SJSA1 (cell line): Measurements from ENCODE around the gene EPB41L2. TPM values are rescaled to one million over a fixed set of nuclear protein-coding genes. Genes with fewer than 3 reads are reported as not detected.
"Not testable (repeated sequence)": the region's sequence is repeated elsewhere in the genome, so short reads cannot be mapped to it uniquely, and the experiment has no call there.

ENCODE experiments used
- DNase-seq, 2 experiments: peaks; one replicate each; pipeline ENCODE4 v3.0.0-alpha.2; 2015 to 2020; ENCODE audit warnings: low spot score in 2 of 2, low read depth in 1 of 2
- H3K27ac ChIP-seq: fragments of 250-450 bp; sonication (Bioruptor Pico); 2 replicates; pipeline ENCODE4 v1.5.1; 2020; ENCODE audit warnings: mild to moderate bottlenecking, moderate library complexity
- H3K27me3 ChIP-seq: fragments of 250-450 bp; sonication (Bioruptor Pico); replicated peaks from 2 replicates; pipeline ENCODE4 v1.5.1; 2020; ENCODE audit warnings: mild to moderate bottlenecking, moderate library complexity
- H3K36me3 ChIP-seq: fragments of 250-450 bp; sonication (Bioruptor Pico); 2 replicates; pipeline ENCODE4 v1.5.1; 2020; ENCODE audit warnings: mild to moderate bottlenecking
- H3K4me1 ChIP-seq: fragments of 250-450 bp; sonication (Bioruptor Pico); replicated peaks from 2 replicates; pipeline ENCODE4 v1.6.1; 2021; ENCODE audit warnings: mild to moderate bottlenecking
- H3K4me3 ChIP-seq: fragments of 250-450 bp; sonication (Bioruptor Pico); 2 replicates; pipeline ENCODE4 v1.5.1; 2020; ENCODE audit warnings: mild to moderate bottlenecking
- H3K9me3 ChIP-seq: fragments of 250-450 bp; sonication (Bioruptor Pico); replicated peaks from 2 replicates; pipeline ENCODE4 v1.5.1; 2020; ENCODE audit warnings: mild to moderate bottlenecking
- total RNA-seq: library from RNA; depleted of rRNA; stranded (reverse); fragments of >200 nt; shearing (Covaris generic); gene quantifications from 2 replicates; pipeline ENCODE4 v1.2.3, GENCODE V29; 2014; rRNA removed

Gene EPB41L2
- total RNA-seq, 1 experiment from 2014 or later, result 73.6 TPM

DNA sequence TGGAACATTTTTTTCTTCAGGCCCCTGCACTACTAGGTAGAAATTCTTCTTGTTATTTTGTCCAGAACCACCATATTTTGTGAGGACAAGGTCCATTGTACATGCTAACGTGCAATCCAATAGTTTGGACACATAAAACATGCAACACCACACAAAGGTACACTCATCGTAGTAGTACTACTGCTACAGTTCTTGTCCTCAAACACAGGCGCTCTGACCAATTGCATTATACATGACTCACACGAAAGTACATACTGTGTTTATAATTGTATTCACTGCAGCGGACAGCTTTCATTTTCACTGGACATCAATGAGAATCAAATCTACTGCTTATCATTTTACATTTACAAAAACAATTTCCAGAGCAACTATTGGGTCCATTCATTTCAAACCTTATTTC, 251.1 kb downstream of the EPB41L2 start:
- H3K4me3 ChIP-seq, result peak overlapping the region; percentile 25
- DNase-seq, result peak in 1 of 2 experiments; percentile 50
- H3K36me3 ChIP-seq, result no peaks in the 10 kb centered on the region
- H3K9me3 ChIP-seq, result no peaks in the 10 kb centered on the region
- 0 out of 2 replicates have a peak, but pooled peaks cover 3% of the 10 kb centered on the region for H3K4me1 ChIP-seq
- H3K27ac ChIP-seq, result no peak overlapping the region
- H3K27me3 ChIP-seq, result no peaks in the 10 kb centered on the region

DNA sequence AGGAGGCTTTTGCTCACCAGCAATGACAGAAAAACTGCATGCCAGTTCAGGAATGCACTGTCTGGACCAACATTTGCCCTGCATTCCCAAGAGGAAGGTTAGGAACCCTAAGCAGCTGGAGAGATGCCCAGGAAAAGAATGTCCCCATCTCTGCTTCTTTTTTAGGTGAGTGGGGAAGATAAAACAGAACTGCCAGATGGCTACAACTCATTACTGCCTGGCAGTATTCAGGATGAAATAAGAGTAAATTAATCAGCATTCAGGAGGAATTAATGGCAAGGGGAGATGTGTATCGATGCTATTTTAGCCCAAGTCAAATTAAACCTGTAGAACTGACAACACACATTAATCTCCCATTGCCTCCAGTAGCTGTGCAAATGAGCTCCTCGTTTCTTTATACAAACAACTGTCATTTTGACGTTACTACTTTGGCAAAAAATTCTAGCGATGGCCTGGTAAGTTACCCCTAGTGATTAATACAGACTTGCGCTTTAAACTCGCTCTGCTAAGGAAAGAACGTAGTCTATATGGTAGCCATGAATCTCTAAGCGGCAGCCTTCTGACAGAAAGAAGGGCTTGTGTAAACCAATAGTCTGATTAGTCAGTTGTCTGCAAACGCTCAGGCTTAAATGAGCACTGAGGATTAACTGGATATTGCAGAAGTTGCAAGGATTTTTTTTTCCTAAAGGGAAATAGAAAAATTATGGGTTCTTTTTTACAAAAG, 252.6 kb downstream of the EPB41L2 start:
- H3K27ac ChIP-seq, result no peak overlapping the region
- no peak overlapping the region for H3K4me3 ChIP-seq
- H3K4me1 ChIP-seq, result 0 out of 2 replicates have a peak, but pooled peaks cover 3% of the 10 kb centered on the region
- H3K9me3 ChIP-seq, result no peaks in the 10 kb centered on the region
- H3K27me3 ChIP-seq, result no peaks in the 10 kb centered on the region
- DNase-seq, result no peak
- no peaks in the 10 kb centered on the region for H3K36me3 ChIP-seq

GRCh38 chr6:130801368-130801767, 261.7 kb downstream of the EPB41L2 start:
- not testable (repeated sequence) for H3K36me3 ChIP-seq, DNase-seq, H3K27ac ChIP-seq, H3K27me3 ChIP-seq, H3K9me3 ChIP-seq, H3K4me1 ChIP-seq, H3K4me3 ChIP-seq

DNA sequence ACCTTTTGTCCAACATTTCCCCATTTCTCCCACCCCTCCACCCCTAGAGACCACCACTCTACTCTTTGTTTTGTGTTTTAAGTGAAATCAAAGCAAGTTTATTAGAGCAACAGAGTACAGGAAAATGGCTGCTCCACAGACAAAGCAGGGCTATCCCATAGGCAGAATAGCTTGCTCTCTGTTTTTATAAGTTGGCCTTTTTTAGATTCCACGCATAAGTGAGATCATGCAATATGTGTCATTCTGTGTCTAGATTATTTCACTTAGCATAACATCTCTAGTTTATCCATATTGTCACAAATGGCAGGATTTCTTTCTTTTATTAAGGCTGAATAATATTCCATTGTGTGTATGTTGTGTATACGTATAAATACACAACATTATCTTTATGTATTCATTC, 266.0 kb downstream of the EPB41L2 start:
- Histone ChIP-seq H3K4me1 (peaks cover 21% of the 10 kb centered on the region), H3K27ac (no peak overlapping the region), H3K9me3 (no peaks in the 10 kb centered on the region), H3K36me3 (no peaks in the 10 kb centered on the region), H3K4me3 (no peak overlapping the region), H3K27me3 (no peaks in the 10 kb centered on the region)
- DNase-seq, result no peak

- peak; percentile 89 to 94 for DNase-seq
These were observed 266.6 kb downstream of the EPB41L2 start for GRCh38 chr6:130796313-130796905.

GRCh38 chr6:130794738-130795137, 268.3 kb downstream of the EPB41L2 start:
- Histone ChIP-seq H3K9me3 (no peaks in the 10 kb centered on the region), H3K4me3 (no peak overlapping the region), H3K4me1 (peaks cover 21% of the 10 kb centered on the region), H3K27ac (no peak overlapping the region), H3K27me3 (no peaks in the 10 kb centered on the region), H3K36me3 (no peaks in the 10 kb centered on the region)
- no peak for DNase-seq

More at GRCh38 chr6:130796313-130796905, 266.6 kb downstream of the EPB41L2 start:
- Histone ChIP-seq H3K4me3 (no peak overlapping the region), H3K9me3 (no peaks in the 10 kb centered on the region), H3K27me3 (no peaks in the 10 kb centered on the region), H3K27ac (peak overlapping the region; percentile 9; the same call in 1 of the 2 replicates), H3K36me3 (no peaks in the 10 kb centered on the region), H3K4me1 (peaks cover 21% of the 10 kb centered on the region)

DNA sequence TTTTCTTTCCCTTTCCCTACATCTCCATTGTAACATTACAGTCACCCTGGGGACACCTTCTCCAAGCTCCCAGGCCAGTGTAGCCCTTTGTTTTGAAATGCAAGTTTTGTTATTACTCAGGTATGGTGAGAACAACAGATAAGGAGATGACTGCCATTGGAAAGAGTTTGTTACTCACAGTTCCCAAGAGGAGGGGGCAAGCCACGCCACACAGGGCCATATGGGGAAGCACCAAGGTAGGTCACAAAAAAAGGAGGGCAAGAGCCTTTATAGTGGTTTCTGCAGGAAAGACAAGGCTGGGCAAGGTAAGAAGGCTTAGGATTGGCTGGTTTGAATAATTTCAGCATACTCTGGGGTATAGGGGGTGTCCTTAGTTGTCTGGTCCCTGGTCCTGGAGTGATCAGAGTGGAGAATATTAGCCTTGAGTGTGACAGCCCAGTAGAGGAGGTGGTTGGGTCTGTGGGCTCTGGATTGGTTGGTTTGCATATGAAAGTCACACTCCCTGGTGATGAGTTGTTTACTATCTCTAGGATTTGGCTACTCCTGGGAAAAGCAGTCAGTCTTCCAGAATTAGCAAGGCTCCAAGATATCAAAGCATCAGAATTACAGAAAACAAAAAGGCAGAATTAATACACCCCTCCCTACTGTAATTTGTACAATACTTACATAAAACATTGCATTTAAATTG, 268.9 kb downstream of the EPB41L2 start:
- H3K36me3 ChIP-seq, result no peaks in the 10 kb centered on the region
- no peak overlapping the region for H3K4me3 ChIP-seq
- H3K9me3 ChIP-seq, result no peaks in the 10 kb centered on the region
- no peak overlapping the region for H3K27ac ChIP-seq
- no peaks in the 10 kb centered on the region for H3K27me3 ChIP-seq
- no peak for DNase-seq
- H3K4me1 ChIP-seq, result peaks cover 21% of the 10 kb centered on the region

Other genes with a start within 250 kb of the EPB41L2 start
- not detected in 2 replicates for gene SMLR1, start 235.8 kb downstream of the EPB41L2 start, total RNA-seq
- 5.6 and 5.9 TPM in 2 replicates for gene AKAP7, start 72.2 kb upstream of the EPB41L2 start, total RNA-seq